Stimulated activated CD8-positive, alpha-beta memory T cell treated with anti-CD3 and anti-CD28 coated beads, Interleukin-15, amount 100 ng/mL, for 48 hours (primary cell): ENCODE results near the gene PPP2R1A.

ENCODE experiments used
- DNase-seq, 2 donors: peaks; one replicate each; pipeline ENCODE4 v3.0.0-alpha.2; 2020; ENCODE audit warnings: low read depth in 2 of 2

Gene PPP2R1A

DNA sequence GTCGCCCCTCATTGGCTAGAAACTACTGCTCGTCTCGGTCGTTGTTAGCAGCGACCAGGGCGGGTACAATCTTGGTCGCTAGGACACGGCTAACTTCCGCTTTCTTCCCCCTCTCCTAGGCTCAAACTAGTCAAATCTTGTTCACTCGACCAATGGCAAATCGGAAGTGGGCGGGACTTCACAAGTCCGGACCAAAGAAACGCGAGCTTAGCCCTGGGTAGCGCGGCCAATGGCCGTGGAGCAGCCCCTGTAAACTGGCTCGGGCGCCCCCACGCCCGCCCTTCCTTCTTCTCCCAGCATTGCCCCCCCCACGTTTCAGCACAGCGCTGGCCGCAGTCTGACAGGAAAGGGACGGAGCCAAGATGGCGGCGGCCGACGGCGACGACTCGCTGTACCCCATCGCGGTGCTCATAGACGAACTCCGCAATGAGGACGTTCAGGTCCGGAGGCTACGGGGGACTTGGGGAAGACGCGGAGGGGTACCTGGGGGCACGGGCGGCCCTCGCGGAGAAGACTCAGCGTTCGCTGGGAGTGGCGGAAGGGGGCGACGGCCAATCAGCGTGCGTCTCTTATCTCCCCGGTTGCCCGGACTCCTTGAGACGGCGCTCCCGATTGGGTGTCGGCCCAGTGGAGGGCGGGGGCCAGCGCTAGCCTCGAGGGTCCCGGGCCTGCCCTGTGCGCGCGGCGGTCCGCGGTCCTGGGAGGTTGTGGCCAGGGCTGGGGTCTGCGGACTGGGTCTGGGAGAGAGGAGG lies at the start of gene PPP2R1A:
PPP2R1A (plus strand) TSS at position 318 of the 752 bp plus-strand sequence; CDS start at position 363, 45 bp downstream.
- DNase-seq = peak; percentile 95 to 96

- DNase-seq = no peak
Measured at GRCh38 chr19:52141203-52141602, 48.6 kb upstream of the PPP2R1A start.

GRCh38 chr19:52142001-52142595 lies 47.8 kb upstream of the PPP2R1A start:
- no peak for DNase-seq

- DNase-seq = no peak
Measured at GRCh38 chr19:52148256-52148655, 41.6 kb upstream of the PPP2R1A start.

DNA sequence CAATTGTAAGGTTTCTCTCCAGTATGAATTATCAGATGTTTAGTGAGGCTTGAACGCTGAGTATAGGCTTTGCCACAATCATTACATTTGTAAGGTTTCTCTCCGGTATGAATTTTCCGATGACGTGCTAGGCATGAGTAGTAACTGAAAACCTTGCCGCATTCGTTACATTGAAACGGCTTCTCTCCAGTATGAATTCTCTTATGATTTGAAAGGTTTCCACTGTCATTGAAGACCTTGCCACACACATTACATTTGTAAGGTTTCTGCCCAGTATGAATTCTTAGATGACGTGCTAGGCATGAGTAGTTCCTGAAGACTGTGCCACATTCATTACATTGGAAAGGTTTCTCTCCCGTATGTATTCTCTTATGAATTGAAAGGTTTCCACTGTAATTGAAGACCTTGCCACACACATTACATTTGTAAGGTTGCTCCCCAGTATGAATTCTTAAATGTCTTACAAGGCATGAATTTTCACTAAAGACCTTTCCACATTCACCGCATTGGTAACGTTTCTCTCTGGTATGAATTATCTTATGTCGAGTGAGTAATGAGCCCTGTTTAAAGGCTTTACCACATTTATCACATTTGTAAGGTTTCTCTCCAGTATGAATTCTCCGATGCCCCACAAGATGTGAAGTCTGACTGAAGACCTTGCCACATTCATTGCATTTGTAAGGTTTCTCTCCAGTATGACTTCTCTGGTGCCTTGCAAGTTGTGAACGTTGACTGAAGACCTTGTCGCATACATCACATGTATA lies 34.1 kb upstream of the PPP2R1A start:
- DNase-seq = no peak

- no peak for DNase-seq
Measured at GRCh38 chr19:52170304-52170703, 19.5 kb upstream of the PPP2R1A start.

DNA sequence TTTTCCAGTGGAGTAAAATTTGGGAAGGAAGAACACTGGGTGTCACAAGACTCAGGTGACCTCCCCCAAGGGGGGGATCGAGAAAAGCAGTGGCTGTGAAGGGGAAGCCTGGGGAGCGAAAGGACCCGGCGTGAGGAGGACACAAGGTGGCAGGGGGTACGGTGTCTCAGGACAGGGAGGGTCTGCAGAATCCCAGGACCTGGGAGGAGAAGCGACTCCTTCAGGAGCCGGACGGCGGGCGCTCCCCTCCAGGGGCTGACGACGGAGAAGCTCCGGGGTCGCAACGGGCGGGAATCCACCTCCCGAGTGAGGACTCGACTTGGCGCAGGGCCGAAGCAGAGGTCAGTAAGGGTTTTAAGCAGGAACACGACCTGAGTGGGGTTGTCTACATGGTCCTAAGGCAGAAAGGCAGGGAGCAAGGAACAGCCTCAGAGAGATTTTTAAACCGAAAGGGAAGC lies 19.0 kb upstream of the PPP2R1A start:
- no peak for DNase-seq

DNA sequence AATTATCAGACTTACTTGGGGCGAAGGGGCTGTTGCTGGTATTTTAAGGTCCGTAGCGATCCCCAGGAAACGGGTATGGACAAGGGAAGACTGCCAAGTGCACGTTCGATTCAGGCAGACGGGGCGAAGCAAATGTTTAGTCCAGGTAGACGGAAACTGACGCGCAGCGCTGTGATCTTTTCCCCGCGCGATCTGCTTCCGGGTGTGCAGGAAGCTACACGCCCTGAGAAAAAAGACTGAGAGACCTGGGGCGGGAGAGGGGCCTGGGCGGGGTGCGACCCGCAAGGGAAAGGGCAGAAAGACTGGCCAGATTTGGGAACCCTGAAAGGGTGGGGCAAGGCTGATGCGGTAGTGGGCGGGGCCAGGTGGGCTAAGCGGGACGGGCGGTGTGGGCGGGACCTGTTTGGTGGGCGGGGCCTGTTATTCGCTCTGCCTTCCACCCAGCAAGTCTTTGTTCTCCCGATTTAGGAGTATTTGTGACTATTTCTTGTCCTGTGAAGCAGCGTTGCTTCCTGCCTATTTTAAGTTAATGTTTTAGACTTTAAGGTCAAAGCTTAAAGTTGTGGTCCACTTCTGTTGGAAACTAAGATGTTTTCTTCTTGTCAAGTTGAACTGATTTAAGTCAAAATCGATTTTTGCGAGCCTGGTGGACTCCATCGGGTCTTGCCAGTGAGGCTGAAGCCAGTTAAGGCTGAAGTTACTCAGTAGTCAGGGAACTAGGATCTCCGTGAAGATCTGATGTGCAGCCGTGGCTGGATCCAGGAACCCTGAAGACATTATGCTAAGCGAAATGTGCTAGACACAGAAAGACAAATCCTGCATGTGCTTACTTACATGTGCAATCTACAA lies 18.3 kb upstream of the PPP2R1A start, which contains the start of gene ZNF836:
ZNF836 (minus strand) TSS at position 301 of the 849 bp plus-strand sequence. CDS start 3,549 bp downstream, outside the sequence.
- peak; percentile 68 to 80 for DNase-seq

- no peak for DNase-seq
Measured at GRCh38 chr19:52172347-52172746, 17.5 kb upstream of the PPP2R1A start.

GRCh38 chr19:52176574-52176973 lies 13.3 kb upstream of the PPP2R1A start:
- no peak for DNase-seq

DNA sequence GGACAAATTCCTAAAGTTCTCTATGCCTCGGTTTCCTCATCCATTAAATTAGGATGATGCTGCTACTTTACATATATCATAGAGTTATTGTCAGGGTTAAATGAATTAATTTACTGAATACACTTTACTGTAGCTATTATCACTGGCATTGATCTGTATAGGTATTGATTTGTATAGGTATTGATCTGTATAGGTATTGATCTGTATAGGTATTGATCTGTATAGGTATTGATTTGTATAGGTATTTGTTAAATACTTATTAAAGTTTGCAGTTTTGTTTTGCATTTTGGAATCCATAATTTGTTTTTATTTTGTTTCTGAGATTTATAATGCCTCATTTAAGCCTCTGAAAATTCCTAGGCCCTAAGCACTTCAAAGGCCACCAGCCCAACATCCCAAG lies 2.4 kb upstream of the PPP2R1A start:
- DNase-seq = no peak

DNA sequence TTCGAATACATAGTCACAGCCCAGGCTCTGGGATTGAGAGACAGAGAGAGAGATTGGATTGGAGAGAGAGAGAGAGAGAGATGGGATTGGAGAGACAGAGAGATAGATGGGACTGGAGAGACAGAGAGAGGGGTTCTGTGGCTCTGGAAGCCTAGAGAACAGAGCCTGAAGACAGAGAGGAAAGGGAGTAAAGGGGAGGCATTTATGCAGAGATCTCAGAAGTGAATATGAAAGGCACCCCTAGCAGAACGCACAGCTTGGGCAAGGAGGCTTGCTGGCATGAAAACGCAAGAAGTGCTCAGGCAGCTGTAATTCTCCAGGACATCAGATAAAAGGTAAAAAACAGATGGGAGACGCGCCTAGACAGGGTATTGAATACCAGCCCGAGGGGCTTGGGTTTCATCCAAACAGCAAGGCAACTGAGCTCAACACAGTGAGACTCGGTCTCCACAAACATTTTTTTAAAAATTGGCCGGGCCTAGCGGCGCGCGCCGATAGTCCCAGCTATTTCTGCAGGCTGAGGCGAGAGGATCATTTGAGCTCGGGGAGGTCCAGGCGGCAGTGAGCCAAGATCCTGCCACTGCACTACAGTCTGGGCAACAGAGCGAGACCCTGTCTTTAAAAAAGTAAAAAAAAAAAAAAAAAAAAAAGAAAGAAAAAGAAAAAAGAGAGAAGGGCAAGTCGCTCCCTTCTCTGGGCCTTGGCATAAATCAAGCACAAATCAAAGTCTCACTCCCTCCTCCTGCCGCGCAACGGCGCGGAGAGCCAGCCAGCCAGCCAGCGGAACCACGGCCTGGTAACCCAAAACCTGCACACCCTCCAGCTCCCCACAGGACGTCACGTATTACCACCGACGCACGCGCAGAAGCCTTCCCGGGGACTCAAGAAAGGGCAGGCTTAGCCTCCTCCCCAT lies 774 bp upstream of the PPP2R1A start:
- DNase-seq = peak in 1 of 2 donors; percentile 96

- peak in 1 of 2 donors; percentile 1 for DNase-seq
Measured at GRCh38 chr19:52190487-52191293, 838 bp downstream of the PPP2R1A start.

DNA sequence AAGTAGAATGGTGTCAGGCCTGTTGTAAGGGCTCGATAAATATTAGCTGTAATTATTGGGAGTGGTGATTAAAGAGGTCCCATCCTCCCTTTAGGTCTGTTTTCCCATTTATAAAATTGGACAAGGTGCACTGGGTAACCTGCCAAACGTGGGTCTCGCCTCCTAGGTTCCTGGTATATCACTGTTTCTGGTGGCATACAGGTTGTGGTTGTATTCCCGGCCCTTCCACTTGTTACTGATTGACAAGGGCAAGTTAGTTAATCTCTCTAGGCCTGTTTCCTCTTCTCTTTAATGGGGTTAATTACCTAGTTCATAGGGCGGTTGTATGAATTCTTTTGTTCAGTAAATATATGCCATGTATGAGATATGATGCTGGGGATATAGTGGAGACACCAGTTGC lies 1.5 kb downstream of the PPP2R1A start:
- no peak for DNase-seq

DNA sequence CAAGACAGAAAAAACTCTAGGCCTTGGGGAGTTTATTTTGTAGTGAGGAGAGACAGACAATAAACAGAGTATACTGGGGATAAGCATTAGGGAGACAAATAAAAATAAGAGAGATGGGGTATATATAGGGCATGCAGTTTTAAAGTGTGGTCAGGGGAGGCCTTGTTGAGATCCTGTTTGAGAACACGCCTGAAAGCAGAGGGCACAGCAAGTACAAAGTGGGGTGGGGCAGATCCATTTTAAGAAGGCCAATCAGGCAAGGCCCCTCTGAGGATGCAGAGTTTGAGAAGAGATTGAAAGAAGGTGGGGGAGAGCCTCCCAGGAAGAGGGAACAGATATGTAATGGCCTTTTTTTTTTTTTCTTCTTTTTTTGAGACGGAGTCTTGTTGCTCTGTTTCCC lies 2.1 kb downstream of the PPP2R1A start:
- DNase-seq = no peak

- DNase-seq = no peak
Measured at GRCh38 chr19:52196256-52196967, 6.6 kb downstream of the PPP2R1A start.

DNA sequence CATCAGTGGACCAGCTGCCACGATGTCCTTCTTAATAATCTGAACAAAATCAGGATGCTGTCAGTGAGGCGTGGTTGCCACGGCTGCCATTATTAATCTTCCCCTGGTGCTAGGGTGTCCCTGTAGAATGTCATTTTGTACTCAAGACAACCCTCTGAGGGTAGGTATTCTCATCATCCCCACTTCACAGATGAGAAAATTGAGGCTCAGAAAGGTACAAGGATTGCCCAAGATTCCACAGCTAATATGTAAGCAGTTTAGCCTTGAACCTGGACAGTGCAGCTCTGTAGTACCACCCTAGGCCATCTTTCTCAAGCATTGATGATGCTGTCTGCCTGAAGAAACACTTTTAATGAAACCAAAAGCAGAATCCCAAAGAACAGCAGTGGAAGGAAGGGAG lies 8.1 kb downstream of the PPP2R1A start:
- DNase-seq = no peak

DNA sequence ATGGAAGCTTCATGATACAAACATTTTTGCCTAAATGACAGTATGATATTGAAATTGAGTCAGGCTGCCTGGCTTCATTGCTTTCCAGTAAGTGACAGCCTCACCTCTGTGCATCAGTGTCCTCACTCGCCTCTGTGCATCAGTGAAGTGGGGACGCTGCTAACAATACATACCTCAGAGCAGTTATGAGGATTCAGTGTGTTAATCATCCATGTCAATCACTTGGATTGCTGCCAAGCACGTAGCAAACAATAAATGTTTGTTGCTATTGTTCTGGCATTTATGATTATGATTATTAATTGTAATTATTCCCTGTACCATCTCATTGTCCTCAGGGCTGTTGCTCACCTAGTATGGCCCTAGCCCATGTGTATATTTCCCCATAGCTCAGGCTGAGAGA lies 8.8 kb downstream of the PPP2R1A start:
- no peak for DNase-seq

GRCh38 chr19:52200044-52200443 lies 10.2 kb downstream of the PPP2R1A start:
- DNase-seq = no peak
